K562 (cell line): ENCODE results near the gene SLC7A8. TPM values are rescaled to one million over a fixed set of nuclear protein-coding genes. Genes with fewer than 3 reads are reported as not detected.

Experiments used
- ATF6 ChIP-seq: sonication (generic); formaldehyde crosslinking; IDR thresholded peaks from 2 replicates; pipeline ENCODE4 v1.4.0; 2020; ENCODE audit warnings: mild to moderate bottlenecking, missing genetic modification reagents
- BACH1 ChIP-seq: fragments of 200-800 bp; sonication (Bioruptor generic); IDR thresholded peaks from 2 replicates; pipeline ENCODE4 v1.6.1; 2016; ENCODE audit warnings: missing genetic modification characterization, missing compliant biosample characterization
- BRD4 ChIP-seq: fragments of 200-600 bp; sonication (generic); IDR thresholded peaks from 2 replicates; pipeline ENCODE4 v1.6.1; 2017; ENCODE audit warnings: inconsistent platforms
- CBX2 ChIP-seq: fragments of 200-600 bp; sonication (generic); IDR thresholded peaks from one replicate; pipeline ENCODE4 v1.6.1; 2012; ENCODE audit warnings: mild to moderate bottlenecking, low read length, inconsistent platforms; ENCODE audit not compliant: insufficient read depth, poor library complexity, severe bottlenecking
- CSDE1 ChIP-seq, 2 experiments: fragments of 450-650 bp; IDR thresholded peaks; 2 replicates each; pipeline ENCODE4 v1.6.1; 2016; ENCODE audit warnings: mild to moderate bottlenecking in 1 of 2
- DACH1 ChIP-seq: fragments of 450-650 bp; IDR thresholded peaks from 2 replicates; pipeline ENCODE4 v1.6.1; 2018; ENCODE audit not compliant: partially characterized antibody
- E2F8 ChIP-seq: fragments of 450-650 bp; IDR thresholded peaks from 2 replicates; pipeline ENCODE4 v1.7.1; 2018; ENCODE audit warnings: mild to moderate bottlenecking, low read depth; ENCODE audit not compliant: partially characterized antibody
- EP300 ChIP-seq: IDR thresholded peaks from 2 replicates; pipeline ENCODE4 v1.6.1; 2012; ENCODE audit warnings: low read length, improper control_type of control experiment
- MAFK ChIP-seq: IDR thresholded peaks from 2 replicates; pipeline ENCODE4 v1.6.1; 2011; ENCODE audit warnings: low read length, improper control_type of control experiment
- MCM3 ChIP-seq: fragments of 450-650 bp; IDR thresholded peaks from 2 replicates; pipeline ENCODE4 v1.6.1; 2016
- MED1 ChIP-seq: sonication (generic); formaldehyde crosslinking; IDR thresholded peaks from 2 replicates; pipeline ENCODE4 v1.8.1; 2023; ENCODE audit warnings: missing genetic modification reagents, borderline replicate concordance
- MTA2 ChIP-seq: fragments of 450-650 bp; IDR thresholded peaks from 2 replicates; pipeline ENCODE4 v1.6.1; 2016; ENCODE audit warnings: low read depth
- MYC ChIP-seq, 2 experiments: fragments of 250-450 bp in 1 of 2; sonication (Bioruptor Pico) in 1 of 2; IDR thresholded peaks; 2 replicates each; pipeline versions ENCODE4 v1.5.1 to v1.6.1; 2012 to 2021; ENCODE audit warnings: low read depth in 2 of 2, borderline replicate concordance in 1 of 2, improper control_type of control experiment in 1 of 2, low read length in 1 of 2, mild to moderate bottlenecking in 1 of 2, moderate library complexity in 1 of 2
- NR3C1 ChIP-seq: sonication (generic); formaldehyde crosslinking; IDR thresholded peaks from 2 replicates; pipeline ENCODE4 v1.8.1; 2022; ENCODE audit warnings: missing genetic modification reagents
- PTTG1 ChIP-seq: fragments of 450-650 bp; IDR thresholded peaks from 2 replicates; pipeline ENCODE4 v1.6.1; 2016; ENCODE audit warnings: low read depth, mild to moderate bottlenecking, missing genetic modification characterization, missing compliant biosample characterization
- RAD21 ChIP-seq, 2 experiments: fragments of 250-450 bp in 1 of 2; fragments of 450-650 bp in 1 of 2; sonication (Bioruptor Pico) in 1 of 2; formaldehyde crosslinking in 1 of 2; IDR thresholded peaks in 1 of 2; conservative IDR thresholded peaks in 1 of 2; 2 replicates each; pipeline versions ENCODE4 v1.4.0 to v1.8.0; 2020 to 2022; ENCODE audit warnings: mild to moderate bottlenecking in 2 of 2, moderate library complexity in 1 of 2
- TAF9B ChIP-seq: fragments of 450-650 bp; IDR thresholded peaks from 2 replicates; pipeline ENCODE4 v1.6.1; 2018; ENCODE audit warnings: mild to moderate bottlenecking; ENCODE audit not compliant: partially characterized antibody
- TGIF2 ChIP-seq: sonication (generic); formaldehyde crosslinking; IDR thresholded peaks from 2 replicates; pipeline ENCODE4 v1.8.1; 2022; ENCODE audit warnings: mild to moderate bottlenecking, missing genetic modification reagents, moderate library complexity
- ZFPM2 ChIP-seq: fragments of 250-450 bp; sonication (Bioruptor Pico); IDR thresholded peaks from 2 replicates; pipeline ENCODE4 v1.5.1; 2022; ENCODE audit warnings: mild to moderate bottlenecking
- ZNF184 ChIP-seq: sonication (generic); formaldehyde crosslinking; IDR thresholded peaks from 2 replicates; pipeline ENCODE4 v1.5.0; 2020; ENCODE audit warnings: missing genetic modification reagents
- ZNF384 ChIP-seq: IDR thresholded peaks from 2 replicates; pipeline ENCODE4 v1.6.1; 2012; ENCODE audit warnings: low read depth, low read length, improper control_type of control experiment
- ZNF583 ChIP-seq: fragments of 250-450 bp; sonication (Bioruptor Pico); IDR thresholded peaks from 2 replicates; pipeline ENCODE4 v1.4.0; 2020
- ZNF639 ChIP-seq, 2 experiments: fragments of 200-800 bp in 1 of 2; sonication (Bioruptor generic) in 1 of 2; sonication (generic) in 1 of 2; formaldehyde crosslinking in 1 of 2; IDR thresholded peaks in 1 of 2; conservative IDR thresholded peaks in 1 of 2; 2 replicates each; pipeline versions ENCODE4 v1.5.0 to v1.6.1; 2016 to 2020; ENCODE audit warnings: missing compliant biosample characterization in 1 of 2, missing genetic modification characterization in 1 of 2, missing genetic modification reagents in 1 of 2
- ZNF695 ChIP-seq: fragments of 450-650 bp; formaldehyde crosslinking; IDR thresholded peaks from 2 replicates; pipeline ENCODE4 v1.4.0; 2020; ENCODE audit warnings: mild to moderate bottlenecking, moderate library complexity
- polyA plus RNA-seq, 8 experiments: library from polyadenylated mRNA; depleted of rRNA in 4 of 8; stranded (reverse) in 5 of 8; unstranded in 3 of 8; fragments of >200 nt; fragmentation: Nextera tagmentation in 2 of 8; fragmentation: Illumina TruSeq in 1 of 8; extraction: Ambion mirVana in 2 of 8; extraction: Trizol in 1 of 8; gene quantifications; 2 replicates each; pipeline versions ENCODE4 v1.2.1 to v1.2.3, GENCODE V29; 2011 to 2014; ENCODE audit warnings: inconsistent platforms in 1 of 8, missing spikeins in 1 of 8
- total RNA-seq, 7 experiments: library from RNA; depleted of rRNA in 6 of 7; stranded (reverse); fragments of >200 nt in 6 of 7; fragmentation: Illumina TruSeq in 2 of 7; extraction: Trizol in 2 of 7; gene quantifications; 2 replicates each; pipeline versions ENCODE4 v1.2.1 to v1.2.3, GENCODE V29; 2011 to 2021; ENCODE audit warnings: low replicate concordance in 1 of 7

SLC7A8 gene
- total and polyA plus RNA-seq, 9 of the 15 experiments (the other 6 are each of a cell fraction or from before 2014, with no cell fraction given) = 2.0 to 33.0 (median 6.0) TPM

- TF ChIP-seq MYC (IDR thresholded peaks at IDR 0.05; ENCODE audit: low read depth, low read length) (peak; percentile 74), MYC (CRISPR knock-in tag; IDR thresholded peaks at IDR 0.05; ENCODE audit: borderline replicate concordance, low read depth) (no peak), BACH1 (tag) (peak; percentile 82; the same call in 1 of the 2 replicates), MAFK (peak; percentile 84), ZNF384 (no peak), PTTG1 (tag) (0 out of 2 replicates have a peak, but pooled peaks have one; percentile 49), TAF9B (peak; percentile 81), NR3C1 (CRISPR knock-in tag) (no peak), DACH1 (peak; percentile 93), RAD21 (CRISPR knock-in tag; conservative IDR thresholded peaks at IDR 0.05 in 1 of 2, IDR thresholded peaks at IDR 0.05 in 1 of 2) (peak in 1 of 2 experiments; percentile 48; a peak in 3 of 4 replicates), MCM3 (no peak), ATF6 (CRISPR knock-in tag) (no peak), MTA2 (no peak), ZNF695 (CRISPR knock-in tag) (no peak), TGIF2 (CRISPR knock-in tag) (no peak), BRD4 (no peak), ZNF639 (CRISPR knock-in tag; conservative IDR thresholded peaks at IDR 0.05 in 1 of 2, IDR thresholded peaks at IDR 0.05 in 1 of 2) (0 out of 4 replicates have a peak, but pooled peaks of 1 of the 2 experiments have one; percentile 68), ZNF583 (CRISPR knock-in tag) (peak; percentile 74; the same call in 1 of the 2 replicates), CBX2 (no peak), ZFPM2 (CRISPR knock-in tag) (no peak), E2F8 (no peak), CSDE1 (IDR thresholded peaks at IDR 0.05) (no peak), EP300 (peak; percentile 62; the same call in 1 of the 2 replicates), ZNF184 (no peak), MED1 (no peak)
Measured at GRCh38 chr14:23078692-23079116, 104.8 kb downstream of the SLC7A8 start (continued).
